ENCODE data around the gene PHLDB3. TPM values are rescaled to one million over a fixed set of nuclear protein-coding genes. Genes with fewer than 3 reads are reported as not detected.

Gene PHLDB3
- total and polyA plus RNA-seq, 2 of the 4 experiments (the other 2 are of a cell fraction) = 2.9 to 10.6 TPM

DNA sequence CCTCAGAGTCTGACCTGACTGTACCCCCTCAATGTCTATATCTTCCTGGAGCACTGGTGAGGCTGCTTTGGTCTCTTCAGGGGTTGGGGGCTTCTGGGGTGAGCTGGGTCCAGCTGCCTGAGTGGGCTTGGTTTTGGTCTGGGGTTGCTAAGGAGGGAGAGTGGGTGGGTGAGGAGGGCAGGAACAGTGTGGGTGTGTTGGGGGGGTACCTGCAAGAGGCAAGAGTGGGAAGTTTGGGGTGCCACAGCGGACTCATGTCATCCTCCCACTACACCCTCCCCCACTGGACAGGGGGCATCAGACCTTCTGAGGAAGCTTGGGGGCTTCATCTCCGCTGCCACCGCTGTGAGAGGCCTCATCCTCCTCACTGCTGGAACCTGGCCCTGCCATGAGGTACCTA lies 42.0 kb upstream of the PHLDB3 start:
- Histone ChIP-seq H3K4me3 (ENCODE audit: insufficient read depth, low read depth, low read length) (no peak overlapping the region), H3K4me1 (ENCODE audit: control insufficient read depth, insufficient read depth, low read length) (no peaks in the 10 kb centered on the region), H3K14ac (replicated peaks; ENCODE audit: low read depth, low read length) (no peak overlapping the region), H3K4ac (ENCODE audit: low read depth, low read length) (no peak overlapping the region), H4K91ac (ENCODE audit: insufficient read depth, low read depth, low read length) (no peak overlapping the region), H3K18ac (ENCODE audit: low read depth, low read length) (no peak overlapping the region), H4K5ac (ENCODE audit: low read depth, low read length) (no peak overlapping the region), H3K23ac (ENCODE audit: low read depth, low read length) (no peak overlapping the region), H4K8ac (ENCODE audit: low read depth in 2 of 2, low read length in 2 of 2) (no peak overlapping the region), H3K56ac (ENCODE audit: extremely low read depth, insufficient read depth, low read length) (no peak overlapping the region), H3K9me1 (ENCODE audit: insufficient read depth, low read length) (no peaks in the 10 kb centered on the region), H3K27me3 (ENCODE audit: control insufficient read depth, insufficient read depth, low read length) (no peaks in the 10 kb centered on the region), H2BK120ac (ENCODE audit: low read depth, low read length) (no peak overlapping the region), H4K20me1 (ENCODE audit: insufficient read depth, low read length) (no peaks in the 10 kb centered on the region), H2AFZ (replicated peaks; ENCODE audit: low read length, poor library complexity) (no peak overlapping the region), H3K4me2 (ENCODE audit: low read depth, low read length) (no peak overlapping the region), H2AK5ac (ENCODE audit: low read depth, low read length) (no peak overlapping the region), H2BK5ac (ENCODE audit: low read depth, low read length, poor library complexity, severe bottlenecking) (no peak overlapping the region), H2BK15ac (ENCODE audit: low read depth, low read length) (no peak overlapping the region), H3K36me3 (ENCODE audit: control insufficient read depth, insufficient read depth, low read length) (peaks cover 38% of the 10 kb centered on the region), H3K79me1 (ENCODE audit: low read depth in 1 of 2, low read length in 2 of 2) (no peaks in the 10 kb centered on the region), H3K27ac (ENCODE audit: insufficient read depth, low read length) (no peak overlapping the region), H3K9ac (ENCODE audit: low read depth, low read length) (no peak overlapping the region), H2BK20ac (ENCODE audit: low read depth, low read length) (no peak overlapping the region), H2AK9ac (replicated peaks; ENCODE audit: low read depth, low read length, poor library complexity) (no peak overlapping the region), H3K9me3 (ENCODE audit: control insufficient read depth, insufficient read depth, low read length) (no peaks in the 10 kb centered on the region)
- POLR2A ChIA-PET (ENCODE audit: unreplicated experiment) = no interaction called here
- in situ Hi-C loops (cut with MboI; ENCODE audit: low sequenced_read_pairs) (no loop called here), dilution Hi-C loops (cut with HindIII; ENCODE audit: low sequenced_read_pairs, unreplicated experiment) (no loop called here), intact Hi-C loops (cut with micrococcal nuclease) (no loop called here)
- no TSS peak for BruUV-seq (replicated peaks)
- TF ChIP-seq, protein P1, sequence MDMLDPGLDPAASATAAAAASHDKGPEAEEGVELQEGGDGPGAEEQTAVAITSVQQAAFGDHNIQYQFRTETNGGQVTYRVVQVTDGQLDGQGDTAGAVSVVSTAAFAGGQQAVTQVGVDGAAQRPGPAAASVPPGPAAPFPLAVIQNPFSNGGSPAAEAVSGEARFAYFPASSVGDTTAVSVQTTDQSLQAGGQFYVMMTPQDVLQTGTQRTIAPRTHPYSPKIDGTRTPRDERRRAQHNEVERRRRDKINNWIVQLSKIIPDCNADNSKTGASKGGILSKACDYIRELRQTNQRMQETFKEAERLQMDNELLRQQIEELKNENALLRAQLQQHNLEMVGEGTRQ (IDR thresholded peaks at IDR 0.05; ENCODE audit: low read depth, low read length) = no peak
- TF ChIP-seq RAD21 (IDR thresholded peaks at IDR 0.05; ENCODE audit: low read length) (no peak), POLR2A (IDR thresholded peaks at IDR 0.05; ENCODE audit: low read depth, low read length) (no peak)
- TF ChIP-seq, protein P2, sequence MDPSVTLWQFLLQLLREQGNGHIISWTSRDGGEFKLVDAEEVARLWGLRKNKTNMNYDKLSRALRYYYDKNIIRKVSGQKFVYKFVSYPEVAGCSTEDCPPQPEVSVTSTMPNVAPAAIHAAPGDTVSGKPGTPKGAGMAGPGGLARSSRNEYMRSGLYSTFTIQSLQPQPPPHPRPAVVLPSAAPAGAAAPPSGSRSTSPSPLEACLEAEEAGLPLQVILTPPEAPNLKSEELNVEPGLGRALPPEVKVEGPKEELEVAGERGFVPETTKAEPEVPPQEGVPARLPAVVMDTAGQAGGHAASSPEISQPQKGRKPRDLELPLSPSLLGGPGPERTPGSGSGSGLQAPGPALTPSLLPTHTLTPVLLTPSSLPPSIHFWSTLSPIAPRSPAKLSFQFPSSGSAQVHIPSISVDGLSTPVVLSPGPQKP (IDR thresholded peaks at IDR 0.05; ENCODE audit: borderline replicate concordance, low read depth, low read length) = no peak
- ATAC-seq (ENCODE audit: low read depth) = no peak
- no peak for DNase-seq
- CTCF ChIA-PET = interaction anchor here (0.5 kb wide), 1 partner anchor 174 kb away, joined by 3 read pairs; no protein-coding TSS in a partner anchor
- no CpG with 5 or more reads among the region's 3 CpGs for WGBS, 2 experiments (ENCODE audit: extremely low coverage in 2 of 2, insufficient read length in 1 of 2)
